Vein endothelial cell (primary cell): ENCODE results near the gene GJC3. TPM values are rescaled to one million over a fixed set of nuclear protein-coding genes. Genes with fewer than 3 reads are reported as not detected.

ENCODE experiments used
- small RNA-seq: library from RNA; depleted of rRNA; stranded (forward); fragments of <200 nt; gene quantifications from one replicate; pipeline ENCODE3, GENCODE V24; 2012
- total RNA-seq: library from RNA; depleted of rRNA; stranded (reverse); fragments of >200 nt; gene quantifications from 2 replicates; pipeline ENCODE4 v1.2.3, GENCODE V29; 2012

Gene GJC3, protein sequence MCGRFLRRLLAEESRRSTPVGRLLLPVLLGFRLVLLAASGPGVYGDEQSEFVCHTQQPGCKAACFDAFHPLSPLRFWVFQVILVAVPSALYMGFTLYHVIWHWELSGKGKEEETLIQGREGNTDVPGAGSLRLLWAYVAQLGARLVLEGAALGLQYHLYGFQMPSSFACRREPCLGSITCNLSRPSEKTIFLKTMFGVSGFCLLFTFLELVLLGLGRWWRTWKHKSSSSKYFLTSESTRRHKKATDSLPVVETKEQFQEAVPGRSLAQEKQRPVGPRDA
- 0.19 TPM in 1 of 2 replicates, not detected in the other for total RNA-seq

GRCh38 chr7:99928994-99929729 is at the start of gene GJC3:
GJC3 (minus strand) TSS chr7:99929620; CDS start chr7:99929620, 0 bp downstream.

DNA sequence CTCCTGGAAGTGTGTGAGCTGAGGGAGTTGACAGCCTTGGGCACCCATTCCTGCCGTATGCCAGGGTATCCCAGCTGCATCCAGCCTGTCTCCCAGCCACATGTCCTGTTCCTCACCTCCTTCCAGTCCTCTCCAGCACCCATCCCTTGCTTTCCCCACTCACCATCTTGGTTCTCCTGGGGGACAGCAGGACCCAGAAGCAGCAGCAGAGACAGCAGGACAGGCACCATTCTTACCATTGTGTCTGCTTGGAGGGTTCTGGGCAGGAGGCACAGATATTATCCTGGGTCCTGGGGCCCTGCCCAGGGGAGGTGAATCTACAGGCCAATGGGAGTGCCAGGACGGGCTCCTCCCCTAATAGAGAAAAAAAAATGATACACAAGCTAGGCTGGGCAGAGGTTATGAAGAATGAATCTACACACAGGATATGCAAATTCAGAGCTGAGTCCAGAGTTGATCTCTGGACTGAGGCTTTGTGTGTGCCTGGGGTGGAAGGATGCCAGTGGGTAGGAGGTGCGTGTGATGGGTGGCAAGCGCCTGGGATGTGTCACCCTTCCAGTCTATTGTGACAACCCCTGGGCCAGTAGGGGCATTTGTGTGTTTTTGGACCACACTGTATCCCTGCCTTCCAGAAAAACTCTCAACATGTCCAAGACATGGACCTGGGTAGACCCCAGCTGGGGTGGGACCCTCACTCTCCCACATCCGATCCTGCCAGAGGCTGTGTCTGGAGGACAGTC is 46.5 kb upstream of the GJC3 start, which contains the start of gene AZGP1:
AZGP1 (minus strand) TSS at position 250 of the 740 bp plus-strand sequence; CDS start at position 239, 11 bp downstream.

GRCh38 chr7:99918959-99919813 is 10.2 kb downstream of the GJC3 start, which contains the start of gene TRIM4:
TRIM4 (minus strand) TSS chr7:99919530; CDS start chr7:99919401, 129 bp downstream.

DNA sequence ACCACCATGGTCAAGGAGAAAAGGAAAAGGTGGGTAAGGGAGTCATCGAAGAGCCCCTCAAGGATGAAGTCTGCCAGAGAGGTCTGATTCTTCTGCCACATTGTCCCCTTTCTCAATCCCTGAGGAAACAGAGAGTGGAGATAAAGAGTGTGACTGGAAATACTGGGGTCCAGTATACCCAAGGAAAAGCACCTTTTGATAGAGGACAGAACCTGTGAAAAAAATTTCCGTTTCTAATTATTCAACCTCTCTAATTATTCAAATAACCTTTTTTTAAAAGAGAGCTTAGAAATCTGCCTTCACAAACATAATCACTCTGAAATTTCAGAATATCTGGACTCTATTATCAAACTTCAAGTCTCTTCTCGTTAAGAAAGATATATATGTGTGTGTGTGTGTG is 52.5 kb downstream of the GJC3 start, which contains the start of gene OR2AE1:
OR2AE1 (minus strand) TSS at position 101 of the 400 bp plus-strand sequence; CDS start at position 101, 0 bp downstream.

Small RNA genes lying within 50 kb of the gene (small RNA-seq; reads per million reads assigned to genes)
- gene RF00019 (not detected), gene RF00561 (not detected)

Other genes with a start within 250 kb of the GJC3 start
- gene CYP3A5, start 249.6 kb downstream of the GJC3 start, total RNA-seq = not detected in 2 replicates
- 0.10 TPM in 1 of 2 replicates, not detected in the other for gene CYP3A7, start 194.4 kb downstream of the GJC3 start, total RNA-seq
- not detected in 2 replicates for gene CYP3A4, start 145.4 kb downstream of the GJC3 start, total RNA-seq
- not detected in 2 replicates for gene CYP3A43, start 101.6 kb downstream of the GJC3 start, total RNA-seq
- gene OR2AE1, start 52.6 kb downstream of the GJC3 start, total RNA-seq = 0.57 TPM in 1 of 2 replicates, not detected in the other
- gene TRIM4, start 10.1 kb downstream of the GJC3 start, total RNA-seq = 19.8 and 22.2 TPM in 2 replicates
- not detected in 2 replicates for gene AZGP1, start 46.4 kb upstream of the GJC3 start, total RNA-seq
- 44.1 and 45.1 TPM in 2 replicates for gene ZKSCAN1, start 86.0 kb upstream of the GJC3 start, total RNA-seq
- 6.9 and 9.1 TPM in 2 replicates for gene ZSCAN21, start 120.2 kb upstream of the GJC3 start, total RNA-seq
- 38.5 and 46.6 TPM in 2 replicates for gene ZNF3, start 152.1 kb upstream of the GJC3 start, total RNA-seq
- gene COPS6, start 159.3 kb upstream of the GJC3 start, total RNA-seq = 84.9 and 85.6 TPM in 2 replicates
- gene MCM7, start 171.8 kb upstream of the GJC3 start, total RNA-seq = 70.6 and 98.1 TPM in 2 replicates
- gene AP4M1, start 172.0 kb upstream of the GJC3 start, total RNA-seq = 20.8 and 21.2 TPM in 2 replicates
- gene TAF6, start 189.7 kb upstream of the GJC3 start, total RNA-seq = 39.1 and 41.2 TPM in 2 replicates
- gene CNPY4, start 190.0 kb upstream of the GJC3 start, total RNA-seq = 28.1 and 28.4 TPM in 2 replicates
- 2.0 and 2.9 TPM in 2 replicates for gene MBLAC1, start 197.3 kb upstream of the GJC3 start, total RNA-seq
- gene LAMTOR4, start 219.3 kb upstream of the GJC3 start, total RNA-seq = 91.1 and 93.3 TPM in 2 replicates
- gene TRAPPC14, start 229.1 kb upstream of the GJC3 start, total RNA-seq = 9.7 and 15.7 TPM in 2 replicates
- gene GAL3ST4, start 239.0 kb upstream of the GJC3 start, total RNA-seq = 0.96 and 0.98 TPM in 2 replicates
- 5.3 and 6.5 TPM in 2 replicates for gene GPC2, start 247.8 kb upstream of the GJC3 start, total RNA-seq
- 0.48 and 2.0 TPM in 2 replicates for gene STAG3, start 248.3 kb upstream of the GJC3 start, total RNA-seq